NOMO-1 treated with DMSO at 0.1 percent for 48 hours (cell line): ENCODE measurements around the gene CDC42BPB.

Experiments
- DNase-seq: peaks from one replicate; lab custom pipeline; 2025; ENCODE audit not compliant: unreplicated experiment; lab: John Stamatoyannopoulos, UW

Gene CDC42BPB

GRCh38 chr14:103074729-103075367, 17.5 kb upstream of the CDC42BPB start:
- no peak for DNase-seq

- DNase-seq: no peak
These were observed 16.8 kb upstream of the CDC42BPB start for GRCh38 chr14:103073876-103074728.

- peak; percentile 3 for DNase-seq
These were observed 16.1 kb upstream of the CDC42BPB start for GRCh38 chr14:103073367-103073875.

- DNase-seq: no peak
These were observed 15.4 kb upstream of the CDC42BPB start for GRCh38 chr14:103072595-103073366.

- peak; percentile 12 for DNase-seq
These were observed 14.3 kb upstream of the CDC42BPB start for GRCh38 chr14:103071544-103072251.

- no peak for DNase-seq
These were observed 13.7 kb upstream of the CDC42BPB start for GRCh38 chr14:103070971-103071542.

GRCh38 chr14:103070263-103070885, 13.0 kb upstream of the CDC42BPB start:
- DNase-seq: no peak

GRCh38 chr14:103068351-103069073, 11.2 kb upstream of the CDC42BPB start:
- no peak for DNase-seq

GRCh38 chr14:103067231-103067954, 10.0 kb upstream of the CDC42BPB start:
- no peak for DNase-seq

GRCh38 chr14:103066399-103066798, 9.1 kb upstream of the CDC42BPB start:
- no peak for DNase-seq

DNA sequence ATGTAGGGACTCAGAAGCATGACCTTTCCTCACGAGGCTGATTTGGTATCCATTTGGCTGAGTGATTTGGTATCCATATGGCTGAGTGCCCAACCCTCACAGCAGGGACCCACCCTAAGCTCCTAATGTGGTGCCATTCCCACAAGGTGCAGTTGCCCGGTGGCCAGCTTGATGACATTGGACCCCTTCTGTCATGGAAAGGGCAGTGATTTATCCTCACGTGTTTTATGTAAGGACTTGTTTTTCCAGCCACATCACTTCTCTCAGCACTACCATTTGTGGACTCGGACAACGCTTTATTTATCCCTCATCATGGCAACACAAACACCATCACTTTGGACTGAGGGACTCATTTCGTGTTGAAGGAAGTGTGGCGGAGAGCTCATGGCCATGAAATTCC, 8.5 kb upstream of the CDC42BPB start:
- no peak for DNase-seq

- DNase-seq: no peak
These were observed 7.6 kb upstream of the CDC42BPB start for GRCh38 chr14:103064978-103065377.

GRCh38 chr14:103064436-103064835, 7.1 kb upstream of the CDC42BPB start:
- DNase-seq: no peak

- DNase-seq: no peak
These were observed 4.2 kb upstream of the CDC42BPB start for GRCh38 chr14:103061482-103061976.

DNA sequence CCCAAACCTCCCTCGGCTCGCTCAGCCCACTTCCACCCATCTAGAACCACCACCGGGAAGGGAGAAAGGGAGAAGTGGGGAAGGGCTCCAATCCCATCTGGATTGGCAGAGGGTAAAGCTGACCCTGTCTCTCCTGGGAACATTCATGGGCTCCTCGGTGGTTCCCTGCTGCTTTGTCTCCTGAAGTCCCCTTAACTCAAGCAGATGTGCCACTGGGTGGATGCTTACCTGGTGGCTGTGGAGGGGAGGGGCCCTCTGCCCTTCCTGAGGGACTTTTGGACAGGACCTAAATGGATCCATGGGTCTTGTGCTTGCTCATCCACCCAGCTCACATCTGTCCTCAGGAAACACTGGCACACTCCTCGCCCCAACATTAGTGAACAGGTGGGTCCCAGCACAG, 2.2 kb upstream of the CDC42BPB start:
- no peak for DNase-seq

- no peak for DNase-seq
These were observed 1.1 kb upstream of the CDC42BPB start for GRCh38 chr14:103058164-103059055.

DNA sequence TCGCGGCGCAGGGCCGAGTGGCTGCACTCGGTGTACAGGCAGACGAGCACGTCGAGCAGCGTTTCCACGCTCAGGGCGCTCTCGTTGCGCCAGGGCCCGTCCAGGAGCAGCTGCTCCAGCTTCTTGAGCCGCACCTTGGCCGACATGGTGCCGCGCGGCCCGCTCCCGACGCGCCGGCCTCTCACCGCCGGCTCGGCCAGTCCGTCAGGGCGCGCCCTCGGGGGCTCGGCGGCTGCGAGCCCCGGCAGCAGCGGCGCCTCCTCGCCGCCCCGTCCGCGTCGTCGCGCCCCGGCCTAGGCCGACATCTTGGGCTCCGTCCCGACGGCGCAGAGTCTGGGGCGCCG, 349 bp downstream of the CDC42BPB start:
- DNase-seq: no peak
